Body of pancreas (tissue), 4 donors: ENCODE data around the gene BUB1B. TPM values are rescaled to one million over a fixed set of nuclear protein-coding genes. Genes with fewer than 3 reads are reported as not detected.
"Not testable (repeated sequence)": the region's sequence is repeated elsewhere in the genome, so short reads cannot be mapped to it uniquely, and the experiment has no call there.

Experiments
- ATAC-seq: fragments of 150-250 bp; one replicate; pipeline ENCODE4 v1.9.1; 2016
- DNase-seq, 4 donors: peaks; one replicate each; pipeline ENCODE4 v3.0.0-alpha.2; 2019
- H3K27ac ChIP-seq, 4 donors: fragments of 200-600 bp; sonication (generic); 1 replicate in 3 of 4; 2 replicates in 1 of 4; pipeline versions ENCODE4 v1.5.1 to v1.6.1; 2016 to 2019; ENCODE audit warnings: mild to moderate bottlenecking in 1 of 4, mixed read lengths in 1 of 4, moderate library complexity in 1 of 4
- H3K27me3 ChIP-seq, 2 donors: fragments of 200-600 bp; sonication (generic); one replicate each; pipeline ENCODE4 v1.6.0; 2016; ENCODE audit warnings: mild to moderate bottlenecking in 1 of 2
- H3K36me3 ChIP-seq, 2 donors: fragments of 200-600 bp; sonication (generic); replicated peaks in 1 of 2; 2 replicates each; pipeline ENCODE4 v1.5.1; 2016; ENCODE audit warnings: low read depth in 2 of 2; ENCODE audit not compliant: insufficient read depth in 1 of 2
- H3K4me1 ChIP-seq: fragments of 200-600 bp; sonication (generic); one replicate; pipeline ENCODE4 v1.6.0; 2016
- H3K4me3 ChIP-seq, 2 donors: fragments of 200-600 bp; sonication (generic); 1 replicate in 1 of 2; 2 replicates in 1 of 2; pipeline ENCODE4 v1.5.1; 2016 to 2019
- H3K9me3 ChIP-seq, 3 donors: fragments of 200-600 bp; sonication (generic); 1 replicate in 2 of 3; 2 replicates in 1 of 3; pipeline ENCODE4 v1.5.1; 2016
- POLR2A ChIP-seq, 3 donors: fragments of 450-650 bp; IDR thresholded peaks; one replicate each; pipeline ENCODE4 v1.6.1; 2016; ENCODE audit warnings: antibody characterized with exemption in 3 of 3, mild to moderate bottlenecking in 2 of 3
- WGBS, 2 donors: methylation state at CpG; one replicate each; pipeline ENCODE4 v1.1.5; 2017; 5-methylcytosine and 5-hydroxymethylcytosine counted together
- intact Hi-C: fragments of 100-400 bp; cut with DNase I; formaldehyde crosslinking; loops from one replicate; pipeline ENCODE4 v1.15.1; 2023
- total RNA-seq, 2 donors: library from RNA; depleted of rRNA; stranded (reverse); fragments of >200 nt; gene quantifications; one replicate each; pipeline ENCODE4 v1.1.0, GENCODE V29; 2016
- TF ChIP-seq, protein P1 (sequence below), 7 experiments: fragments of 450-650 bp in 4 of 7; fragments of 200-600 bp in 3 of 7; sonication (generic) in 3 of 7; IDR thresholded peaks; one replicate each; pipeline ENCODE4 v1.5.1; 2016 to 2019; ENCODE audit warnings: antibody characterized with exemption in 7 of 7

Gene BUB1B
- total RNA-seq, 2 donors from 2014 or later = not detected

DNA sequence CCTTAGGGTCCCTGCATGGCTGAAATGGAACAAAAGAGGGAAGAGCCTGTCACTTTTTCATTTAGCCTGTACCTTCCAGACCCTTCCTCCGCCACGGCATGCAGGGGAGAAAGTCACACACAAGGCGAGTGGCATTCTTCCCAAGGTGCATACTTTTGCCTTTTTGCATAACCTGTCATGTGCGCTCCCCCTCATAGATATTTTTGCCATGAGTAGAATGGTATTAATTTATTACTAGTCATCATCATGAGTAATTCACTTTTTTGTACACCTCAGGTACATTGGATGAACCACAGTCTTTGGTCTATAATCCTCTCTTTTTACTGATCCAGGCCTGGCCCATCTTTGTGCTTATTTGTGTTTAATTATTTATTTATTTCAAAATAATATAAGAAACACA, 8.9 kb upstream of the BUB1B start:
- Histone ChIP-seq H3K36me3 (no peaks in the 10 kb centered on the region), H3K4me3 (no peak overlapping the region), H3K27me3 (no peaks in the 10 kb centered on the region), H3K27ac (no peak overlapping the region), H3K9me3 (no peaks in the 10 kb centered on the region), H3K4me1 (peaks cover 21% of the 10 kb centered on the region)
- intact Hi-C loops = no loop called here
- no peak for ATAC-seq
- TF ChIP-seq, protein P1, sequence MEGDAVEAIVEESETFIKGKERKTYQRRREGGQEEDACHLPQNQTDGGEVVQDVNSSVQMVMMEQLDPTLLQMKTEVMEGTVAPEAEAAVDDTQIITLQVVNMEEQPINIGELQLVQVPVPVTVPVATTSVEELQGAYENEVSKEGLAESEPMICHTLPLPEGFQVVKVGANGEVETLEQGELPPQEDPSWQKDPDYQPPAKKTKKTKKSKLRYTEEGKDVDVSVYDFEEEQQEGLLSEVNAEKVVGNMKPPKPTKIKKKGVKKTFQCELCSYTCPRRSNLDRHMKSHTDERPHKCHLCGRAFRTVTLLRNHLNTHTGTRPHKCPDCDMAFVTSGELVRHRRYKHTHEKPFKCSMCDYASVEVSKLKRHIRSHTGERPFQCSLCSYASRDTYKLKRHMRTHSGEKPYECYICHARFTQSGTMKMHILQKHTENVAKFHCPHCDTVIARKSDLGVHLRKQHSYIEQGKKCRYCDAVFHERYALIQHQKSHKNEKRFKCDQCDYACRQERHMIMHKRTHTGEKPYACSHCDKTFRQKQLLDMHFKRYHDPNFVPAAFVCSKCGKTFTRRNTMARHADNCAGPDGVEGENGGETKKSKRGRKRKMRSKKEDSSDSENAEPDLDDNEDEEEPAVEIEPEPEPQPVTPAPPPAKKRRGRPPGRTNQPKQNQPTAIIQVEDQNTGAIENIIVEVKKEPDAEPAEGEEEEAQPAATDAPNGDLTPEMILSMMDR (IDR thresholded peaks at IDR 0.05) = no peak
- TF ChIP-seq POLR2A (IDR thresholded peaks at IDR 0.05) = no peak
- no peak for DNase-seq
- 90 to 98% methylated on average over 4 of the region's 4 CpGs for whole genome bisulfite sequencing, 2 donors

DNA sequence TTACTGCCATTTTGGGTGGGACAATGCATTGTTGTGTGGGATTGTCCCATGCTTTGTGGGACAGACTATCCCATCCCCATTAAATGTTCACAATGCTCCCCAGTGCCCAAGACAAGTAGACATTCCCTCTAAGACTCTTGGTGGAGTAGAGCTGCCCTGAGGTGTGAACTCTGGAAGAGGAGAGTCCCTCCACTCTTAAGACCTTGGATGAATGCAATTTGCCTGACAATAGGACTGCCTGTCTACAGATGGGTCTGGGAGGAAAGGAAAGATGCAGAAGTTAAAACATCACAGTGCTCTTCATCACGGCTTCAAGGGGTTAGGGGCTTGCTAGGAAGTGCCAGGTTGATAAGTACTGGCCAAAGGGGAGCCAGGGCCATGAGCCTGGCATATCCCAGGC, 6.0 kb upstream of the BUB1B start:
- Histone ChIP-seq H3K4me1 (peaks cover 21% of the 10 kb centered on the region), H3K27ac (peak overlapping the region in 3 of 4 donors; percentile 30 to 70 (median 32))
- DNase-seq, intact Hi-C loops, H3K4me3 ChIP-seq, H3K27me3 ChIP-seq, H3K36me3 ChIP-seq, H3K9me3 ChIP-seq, ATAC-seq: not testable (repeated sequence)
- whole genome bisulfite sequencing, 2 donors = no CpG with 5 or more reads among the region's 1 CpG

DNA sequence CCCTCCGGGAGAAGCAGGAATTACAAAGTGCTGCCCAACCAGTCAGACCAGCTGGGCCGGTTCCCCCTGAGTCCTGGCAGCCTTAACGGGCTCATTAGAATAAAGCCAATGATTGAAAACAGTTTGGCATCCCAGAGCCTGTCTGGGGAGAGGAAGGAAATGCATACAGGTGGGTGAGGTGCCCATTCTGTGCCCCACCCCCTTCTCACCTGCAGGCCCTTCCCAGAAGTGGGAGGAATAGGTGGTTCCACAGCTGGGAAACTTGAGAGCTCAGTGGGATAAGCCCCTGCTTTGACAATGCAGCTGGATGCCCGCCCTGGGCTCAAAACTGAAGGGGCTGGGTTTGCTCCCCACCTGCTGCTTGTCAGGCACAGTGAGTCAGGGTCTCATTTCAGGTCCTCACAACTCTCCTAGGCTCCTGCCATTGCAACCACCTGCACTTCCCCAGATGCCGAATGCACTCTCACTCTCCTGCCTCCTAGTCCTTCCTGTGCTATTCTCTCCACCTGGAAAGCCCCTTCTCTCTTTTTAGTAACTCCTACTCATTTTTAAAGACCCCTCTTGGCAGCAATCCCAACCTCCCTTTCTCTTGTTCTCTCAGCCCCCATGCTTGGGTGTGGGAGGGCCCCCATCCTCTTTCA, 5.5 kb upstream of the BUB1B start:
- intact Hi-C loops = no loop called here
- peak in 1 of 3 donors; percentile 25 for TF ChIP-seq POLR2A (IDR thresholded peaks at IDR 0.05)
- TF ChIP-seq, protein P1 (IDR thresholded peaks at IDR 0.05) = peak in 1 of 7 experiments; percentile 5
- H3K9me3 ChIP-seq = no peaks in the 10 kb centered on the region
- no peak overlapping the region for H3K4me3 ChIP-seq
- DNase-seq (peak; percentile 81 to 90 (median 88)), ATAC-seq (peak; percentile 98)
- no peaks in the 10 kb centered on the region for H3K36me3 ChIP-seq
- H3K27ac ChIP-seq = peak overlapping the region; percentile 52 to 79 (median 62)
- H3K27me3 ChIP-seq = no peaks in the 10 kb centered on the region
- peaks cover 22% of the 10 kb centered on the region for H3K4me1 ChIP-seq
- WGBS, 2 donors = 15 to 37% methylated on average over 3 to 5 of the region's 5 CpGs

DNA sequence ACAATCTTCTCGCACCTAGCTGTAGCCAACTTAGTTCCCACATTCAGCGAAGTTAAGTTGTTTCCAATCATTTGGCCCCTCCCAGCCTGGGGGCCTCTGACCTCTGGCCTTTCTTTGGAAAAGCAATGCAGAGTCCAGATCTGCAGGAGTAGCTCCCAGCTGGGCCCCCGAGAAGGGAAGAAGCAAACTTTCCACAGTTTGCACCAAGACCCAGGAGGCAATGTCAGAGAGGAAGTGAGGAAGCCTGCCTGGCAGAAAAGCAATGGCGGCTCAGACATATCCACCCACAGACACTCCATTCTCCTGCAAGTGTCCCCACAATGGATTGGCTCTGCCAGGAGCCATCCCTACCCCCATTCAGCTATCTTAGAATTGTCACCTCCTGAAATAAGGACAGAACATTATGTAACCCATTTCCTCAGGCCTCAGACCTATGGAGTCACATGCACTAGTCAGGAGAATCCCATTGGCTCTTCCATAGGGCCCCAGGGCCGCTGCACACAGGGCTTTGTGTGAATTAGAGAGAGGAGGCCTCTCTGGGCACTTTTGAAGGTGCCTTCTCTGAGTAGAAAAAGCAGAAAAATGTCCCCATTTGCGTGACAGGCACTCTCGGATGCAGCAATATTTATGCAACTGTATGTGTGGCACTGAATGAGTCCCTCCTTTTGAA, 3.0 kb upstream of the BUB1B start:
- no peak for TF ChIP-seq POLR2A (IDR thresholded peaks at IDR 0.05)
- TF ChIP-seq, protein P1 (IDR thresholded peaks at IDR 0.05) = no peak
- ATAC-seq (no peak), DNase-seq (no peak)
- Histone ChIP-seq H3K4me1 (peaks cover 30% of the 10 kb centered on the region), H3K27me3 (no peaks in the 10 kb centered on the region), H3K4me3 (no peak overlapping the region), H3K27ac (no peak overlapping the region), H3K36me3 (no peaks in the 10 kb centered on the region), H3K9me3 (no peaks in the 10 kb centered on the region)
- intact Hi-C loops = no loop called here
- WGBS, 2 donors = 87 to 92% methylated on average over 4 to 7 of the region's 7 CpGs

DNA sequence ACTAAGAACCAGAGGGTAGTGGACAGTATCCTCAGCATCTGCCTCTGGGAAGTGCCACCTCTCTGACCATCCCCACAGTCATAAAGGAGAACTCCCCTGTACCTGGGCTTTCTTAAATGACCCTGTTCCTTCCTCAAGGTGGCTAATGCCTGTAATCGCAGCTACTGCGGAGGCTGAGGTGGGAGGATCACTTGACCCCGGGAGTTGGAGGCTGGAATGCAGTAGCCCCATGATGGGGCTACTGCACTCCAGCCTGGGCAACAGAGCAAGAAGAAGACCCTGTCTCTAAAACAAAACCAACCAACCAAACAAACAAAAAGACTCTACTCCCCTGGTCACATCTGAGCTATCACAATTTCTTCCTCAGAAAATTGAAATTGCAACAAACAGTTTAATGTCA, 848 bp upstream of the BUB1B start:
- TF ChIP-seq, protein P1 (IDR thresholded peaks at IDR 0.05) = no peak
- no peak for TF ChIP-seq POLR2A (IDR thresholded peaks at IDR 0.05)
- 95 to 100% methylated on average over 3 of the region's 3 CpGs for WGBS, 2 donors
- Histone ChIP-seq H3K4me1 (peaks cover 22% of the 10 kb centered on the region), H3K36me3 (no peaks in the 10 kb centered on the region), H3K9me3 (no peaks in the 10 kb centered on the region), H3K27ac (no peak overlapping the region), H3K27me3 (no peaks in the 10 kb centered on the region), H3K4me3 (no peak overlapping the region)
- no peak for DNase-seq
- intact Hi-C loops = no loop called here
- ATAC-seq = no peak
